Type B pancreatic cell (in vitro differentiated cells): ENCODE data around the gene LAD1. TPM values are rescaled to one million over a fixed set of nuclear protein-coding genes. Genes with fewer than 3 reads are reported as not detected.

Source experiments
- DNase-seq: peaks from one replicate; pipeline ENCODE4 v3.0.0; 2021; ENCODE audit warnings: mixed read lengths; ENCODE audit not compliant: unreplicated experiment; ENCODE audit errors: extremely low spot score
- H3K27ac Mint-ChIP-seq: 2 replicates; pipeline ENCODE4 v1.8.0; 2021; ENCODE audit warnings: mild to moderate bottlenecking, mixed read lengths
- H3K27me3 Mint-ChIP-seq: 2 replicates; pipeline ENCODE4 v1.8.0; 2021; ENCODE audit warnings: mixed read lengths
- H3K36me3 Mint-ChIP-seq: 2 replicates; pipeline ENCODE4 v1.8.0; 2021; ENCODE audit warnings: mixed read lengths
- H3K4me1 Mint-ChIP-seq: one replicate; pipeline ENCODE4 v1.8.0; 2021; ENCODE audit warnings: mixed read lengths; ENCODE audit not compliant: unreplicated experiment
- H3K4me3 Mint-ChIP-seq: 2 replicates; pipeline ENCODE4 v1.8.0; 2021; ENCODE audit warnings: mild to moderate bottlenecking, mixed read lengths
- H3K9me3 Mint-ChIP-seq: 2 replicates; pipeline ENCODE4 v1.8.0; 2021; ENCODE audit warnings: mixed read lengths
- total RNA-seq: library from RNA; stranded (reverse); gene quantifications from 2 replicates; pipeline ENCODE4 v1.2.1, GENCODE V29; 2021; ENCODE audit warnings: low replicate concordance
- TF ChIP-seq, protein P1 (sequence below): fragments of 200-600 bp; sonication (generic); conservative IDR thresholded peaks from 2 replicates; pipeline ENCODE4 v1.5.0; 2021; ENCODE audit warnings: antibody characterized with exemption, mild to moderate bottlenecking

The LAD1 gene
- total RNA-seq, 1 donor from 2014 or later: 41.2 TPM

DNA sequence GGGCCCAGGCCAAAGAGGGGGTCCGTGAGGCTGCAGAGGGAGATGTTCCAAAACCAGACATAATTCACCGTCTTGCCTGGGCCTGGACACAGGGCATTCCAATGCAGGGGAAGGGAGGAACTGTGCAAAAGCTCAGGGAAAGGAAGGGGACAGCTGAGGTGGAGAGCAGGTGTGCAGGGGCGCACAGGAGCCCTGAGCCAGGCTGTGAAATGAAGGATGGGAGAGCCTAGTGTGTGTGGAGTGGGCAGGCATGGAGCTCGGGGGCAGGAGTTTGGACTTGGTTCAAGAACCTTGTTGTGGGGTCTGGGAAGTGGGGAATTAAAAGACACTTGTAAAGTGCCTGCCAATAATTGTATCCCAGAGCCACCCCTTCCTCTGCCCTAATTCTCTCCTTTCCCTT lies 20.1 kb upstream of the LAD1 start:
- Mint-ChIP-seq H3K27ac (no peak overlapping the region), H3K9me3 (no peaks in the 10 kb centered on the region), H3K4me1 (peaks cover 11% of the 10 kb centered on the region), H3K27me3 (peaks cover 13% of the 10 kb centered on the region), H3K36me3 (no peaks in the 10 kb centered on the region), H3K4me3 (no peak overlapping the region)
- TF ChIP-seq, protein P1, sequence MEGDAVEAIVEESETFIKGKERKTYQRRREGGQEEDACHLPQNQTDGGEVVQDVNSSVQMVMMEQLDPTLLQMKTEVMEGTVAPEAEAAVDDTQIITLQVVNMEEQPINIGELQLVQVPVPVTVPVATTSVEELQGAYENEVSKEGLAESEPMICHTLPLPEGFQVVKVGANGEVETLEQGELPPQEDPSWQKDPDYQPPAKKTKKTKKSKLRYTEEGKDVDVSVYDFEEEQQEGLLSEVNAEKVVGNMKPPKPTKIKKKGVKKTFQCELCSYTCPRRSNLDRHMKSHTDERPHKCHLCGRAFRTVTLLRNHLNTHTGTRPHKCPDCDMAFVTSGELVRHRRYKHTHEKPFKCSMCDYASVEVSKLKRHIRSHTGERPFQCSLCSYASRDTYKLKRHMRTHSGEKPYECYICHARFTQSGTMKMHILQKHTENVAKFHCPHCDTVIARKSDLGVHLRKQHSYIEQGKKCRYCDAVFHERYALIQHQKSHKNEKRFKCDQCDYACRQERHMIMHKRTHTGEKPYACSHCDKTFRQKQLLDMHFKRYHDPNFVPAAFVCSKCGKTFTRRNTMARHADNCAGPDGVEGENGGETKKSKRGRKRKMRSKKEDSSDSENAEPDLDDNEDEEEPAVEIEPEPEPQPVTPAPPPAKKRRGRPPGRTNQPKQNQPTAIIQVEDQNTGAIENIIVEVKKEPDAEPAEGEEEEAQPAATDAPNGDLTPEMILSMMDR: no peak
- no peak for DNase-seq

- no peak for DNase-seq
- Mint-ChIP-seq H3K4me3 (no peak overlapping the region), H3K4me1 (peaks cover 11% of the 10 kb centered on the region), H3K27ac (no peak overlapping the region), H3K36me3 (no peaks in the 10 kb centered on the region), H3K9me3 (no peaks in the 10 kb centered on the region), H3K27me3 (peaks cover 13% of the 10 kb centered on the region)
- TF ChIP-seq, protein P1: no peak
Measured at GRCh38 chr1:201418461-201418860, 19.3 kb upstream of the LAD1 start.

DNA sequence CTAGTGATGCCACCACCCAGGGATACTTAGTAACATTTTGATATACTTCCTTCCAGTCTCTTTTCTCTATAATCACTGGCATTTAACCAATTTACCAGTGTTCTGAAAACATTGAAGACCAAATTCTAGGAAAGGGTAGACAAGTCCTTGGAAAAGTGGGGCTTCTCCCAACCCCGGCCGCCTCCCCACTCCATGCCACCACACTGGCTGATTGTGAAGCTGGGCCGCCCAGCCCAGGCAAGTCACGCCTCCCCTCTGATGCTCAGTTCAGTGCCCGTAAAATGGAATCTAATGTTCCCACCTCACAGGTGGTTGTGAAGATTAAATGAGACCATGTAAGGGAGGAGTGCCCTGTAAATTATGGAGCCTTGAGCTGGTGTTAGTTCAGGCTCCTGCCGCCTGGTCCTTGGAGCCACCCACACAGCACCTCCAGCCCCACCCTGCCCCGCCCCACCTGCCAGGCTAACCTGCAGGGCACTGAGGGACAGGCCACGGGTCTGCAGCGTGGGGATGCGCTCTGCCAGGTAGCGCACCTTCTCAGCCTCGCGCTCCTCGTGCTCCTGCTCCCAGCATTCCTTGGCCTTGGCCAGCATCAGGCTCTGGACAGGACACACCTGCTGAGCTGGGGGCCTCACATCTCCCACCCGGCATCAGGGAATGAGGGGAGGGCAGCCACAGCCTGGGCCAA lies 15.1 kb upstream of the LAD1 start:
- TF ChIP-seq, protein P1: no peak
- H3K9me3 Mint-ChIP-seq: no peaks in the 10 kb centered on the region
- no peak overlapping the region for H3K4me3 Mint-ChIP-seq
- peaks cover 11% of the 10 kb centered on the region for H3K27me3 Mint-ChIP-seq
- no peaks in the 10 kb centered on the region for H3K4me1 Mint-ChIP-seq
- H3K27ac Mint-ChIP-seq: no peak overlapping the region
- DNase-seq: no peak
- no peaks in the 10 kb centered on the region for H3K36me3 Mint-ChIP-seq

- no peaks in the 10 kb centered on the region for H3K9me3 Mint-ChIP-seq
- no peak for DNase-seq
- H3K36me3 Mint-ChIP-seq: no peaks in the 10 kb centered on the region
- TF ChIP-seq, protein P1: no peak
- peaks cover 6% of the 10 kb centered on the region for H3K27me3 Mint-ChIP-seq
- H3K4me1 Mint-ChIP-seq: peaks cover 7% of the 10 kb centered on the region
- no peak overlapping the region for H3K27ac Mint-ChIP-seq
- H3K4me3 Mint-ChIP-seq: no peak overlapping the region
Measured at GRCh38 chr1:201411292-201411691, 12.2 kb upstream of the LAD1 start.

DNA sequence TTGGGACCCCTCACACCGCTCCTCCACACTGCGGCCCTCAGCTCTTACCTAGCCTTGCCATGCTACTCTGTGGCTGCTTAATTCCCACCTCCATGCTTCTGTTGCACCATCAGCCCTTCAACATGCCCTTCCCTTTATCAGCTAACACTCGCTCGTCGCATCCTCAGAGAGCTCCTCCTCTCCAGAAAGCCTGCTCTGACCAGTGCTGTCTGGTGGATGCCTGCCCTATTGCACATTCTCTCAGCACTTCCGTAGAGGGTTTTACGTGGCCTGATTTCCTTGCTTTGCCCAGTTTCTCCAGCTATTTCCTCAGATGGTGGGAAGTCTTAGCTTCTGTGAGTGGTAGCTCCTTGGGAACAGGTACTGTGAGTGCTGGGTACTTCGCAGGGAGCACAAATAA lies 10.3 kb upstream of the LAD1 start:
- TF ChIP-seq, protein P1: no peak
- H3K4me3 Mint-ChIP-seq: no peak overlapping the region
- no peaks in the 10 kb centered on the region for H3K9me3 Mint-ChIP-seq
- H3K4me1 Mint-ChIP-seq: peaks cover 7% of the 10 kb centered on the region
- H3K27ac Mint-ChIP-seq: no peak overlapping the region
- no peaks in the 10 kb centered on the region for H3K36me3 Mint-ChIP-seq
- peaks cover 6% of the 10 kb centered on the region for H3K27me3 Mint-ChIP-seq
- DNase-seq: no peak
